ENCODE results near the gene USP14. TPM values are rescaled to one million over a fixed set of nuclear protein-coding genes. Genes with fewer than 3 reads are reported as not detected.

Gene USP14
- total and polyA plus RNA-seq, 2 of the 8 experiments (the other 6 are each of a cell fraction or from before 2014, with no cell fraction given), result 14.8 to 91.1 TPM

DNA sequence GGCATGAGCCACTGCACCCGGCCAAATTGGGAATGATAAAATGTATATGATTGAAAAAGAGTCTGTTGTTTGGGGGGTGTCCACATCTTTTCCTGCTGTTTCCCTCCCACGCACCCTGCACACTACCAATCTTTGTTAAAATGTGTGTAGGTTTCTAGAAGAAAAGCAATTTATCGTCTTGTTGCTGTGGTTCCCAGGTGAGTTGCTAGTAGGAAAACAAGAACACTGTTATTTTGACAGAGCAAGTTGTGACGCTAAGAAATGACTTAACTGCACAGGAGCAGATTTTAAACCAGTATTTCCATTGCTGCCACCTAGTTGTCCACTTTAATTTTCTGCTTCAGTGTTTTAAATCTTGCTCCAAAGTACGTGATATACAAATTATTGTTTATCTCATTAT lies 21.0 kb upstream of the USP14 start (continued):
- TF ChIP-seq CHD2 (IDR thresholded peaks at IDR 0.05; ENCODE audit: low read length) (no peak), SIRT6 (IDR thresholded peaks at IDR 0.05; ENCODE audit: low read length) (no peak), CBX5 (IDR thresholded peaks at IDR 0.05; ENCODE audit: low read depth, low read length) (no peak), NRF1 (IDR thresholded peaks at IDR 0.05; ENCODE audit: low read depth, low read length) (no peak), KDM5A (IDR thresholded peaks at IDR 0.05; ENCODE audit: low read length) (no peak), EGR1 (IDR thresholded peaks at IDR 0.05; ENCODE audit: borderline replicate concordance, low read depth, low read length) (no peak), KDM4A (IDR thresholded peaks at IDR 0.05; ENCODE audit: low read depth, low read length, severe bottlenecking) (no peak), CHD1 (IDR thresholded peaks at IDR 0.05; ENCODE audit: low read depth, low read length) (no peak), SAP30 (IDR thresholded peaks at IDR 0.05; ENCODE audit: insufficient read depth, insufficient replicate concordance, low read length) (no peak)
